ENCODE data around the gene GALNT11.

DNA sequence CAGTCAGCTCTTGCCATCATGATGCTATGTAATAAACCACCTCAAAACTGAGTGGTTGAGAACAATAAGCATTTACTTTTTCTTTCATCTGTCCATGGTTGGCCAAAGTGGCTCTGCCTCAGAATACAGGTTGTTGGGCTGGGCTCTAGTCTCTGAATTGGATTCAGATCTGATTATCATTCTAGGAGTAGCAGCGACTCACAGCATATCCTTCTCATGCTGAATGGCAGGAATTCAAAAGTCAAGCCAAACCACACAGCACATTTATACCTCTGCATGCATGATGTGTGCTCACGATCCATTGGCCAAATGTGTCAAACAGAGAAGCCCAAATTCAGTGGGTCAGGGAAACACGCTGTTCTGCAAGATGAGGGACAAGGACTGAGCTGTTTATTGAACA, 13.6 kb upstream of the GALNT11 start:
- TF ChIP-seq, protein P1, sequence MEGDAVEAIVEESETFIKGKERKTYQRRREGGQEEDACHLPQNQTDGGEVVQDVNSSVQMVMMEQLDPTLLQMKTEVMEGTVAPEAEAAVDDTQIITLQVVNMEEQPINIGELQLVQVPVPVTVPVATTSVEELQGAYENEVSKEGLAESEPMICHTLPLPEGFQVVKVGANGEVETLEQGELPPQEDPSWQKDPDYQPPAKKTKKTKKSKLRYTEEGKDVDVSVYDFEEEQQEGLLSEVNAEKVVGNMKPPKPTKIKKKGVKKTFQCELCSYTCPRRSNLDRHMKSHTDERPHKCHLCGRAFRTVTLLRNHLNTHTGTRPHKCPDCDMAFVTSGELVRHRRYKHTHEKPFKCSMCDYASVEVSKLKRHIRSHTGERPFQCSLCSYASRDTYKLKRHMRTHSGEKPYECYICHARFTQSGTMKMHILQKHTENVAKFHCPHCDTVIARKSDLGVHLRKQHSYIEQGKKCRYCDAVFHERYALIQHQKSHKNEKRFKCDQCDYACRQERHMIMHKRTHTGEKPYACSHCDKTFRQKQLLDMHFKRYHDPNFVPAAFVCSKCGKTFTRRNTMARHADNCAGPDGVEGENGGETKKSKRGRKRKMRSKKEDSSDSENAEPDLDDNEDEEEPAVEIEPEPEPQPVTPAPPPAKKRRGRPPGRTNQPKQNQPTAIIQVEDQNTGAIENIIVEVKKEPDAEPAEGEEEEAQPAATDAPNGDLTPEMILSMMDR (IDR thresholded peaks at IDR 0.05; ENCODE audit: insufficient read depth, low read depth, low read length): no peak
- TF ChIP-seq EZH2 (IDR thresholded peaks at IDR 0.05; ENCODE audit: insufficient read depth, low read length): no peak

Measured in astrocyte (in vitro differentiated cells and primary cell).